GM12865 (cell line): ENCODE measurements around the gene CLEC1A.

Experiments used
- DNase-seq: peaks from one replicate; pipeline ENCODE4 v3.0.0; 2010; ENCODE audit warnings: low read depth
- H3K4me3 ChIP-seq: 2 replicates; pipeline ENCODE4 v1.5.1; 2011; ENCODE audit warnings: mild to moderate bottlenecking, low read depth, low read length, control low read depth
- CTCF ChIP-seq: IDR thresholded peaks from 2 replicates; pipeline ENCODE4 v1.5.1; 2011; ENCODE audit warnings: low read length, control low read depth, low read depth, inconsistent platforms; ENCODE audit not compliant: insufficient read depth; ENCODE audit errors: missing control alignments

Gene CLEC1A

GRCh38 chr12:10131111-10131690, 32.4 kb upstream of the CLEC1A start:
- no peak overlapping the region for H3K4me3 ChIP-seq
- DNase-seq, result no peak
- TF ChIP-seq CTCF, result no peak

DNA sequence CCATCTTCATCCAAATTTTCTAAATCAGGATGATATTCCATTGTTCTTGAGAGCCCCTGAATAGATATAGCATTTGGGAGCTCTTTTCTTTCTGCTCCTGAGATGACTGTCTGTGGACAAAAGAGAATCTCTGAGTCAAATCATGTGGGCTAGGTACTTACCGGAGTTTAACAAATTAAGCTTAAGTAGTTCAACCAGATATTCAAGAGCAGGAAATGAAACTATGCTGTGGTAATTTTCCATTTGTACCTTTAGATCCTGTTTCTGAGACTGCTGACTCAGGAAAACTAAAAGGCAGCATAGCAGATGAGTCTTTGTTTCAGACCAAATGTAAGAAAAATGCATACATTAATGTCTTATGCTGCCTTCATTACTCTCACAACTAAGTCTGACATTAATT, 31.3 kb upstream of the CLEC1A start, which contains the start of gene CLEC7A:
CLEC7A (minus strand) TSS at position 158 of the 400 bp plus-strand sequence; CDS start at position 41, 117 bp downstream.
- no peak for TF ChIP-seq CTCF
- peak; percentile 70 for DNase-seq
- H3K4me3 ChIP-seq, result no peak within 1 kb of the TSS

DNA sequence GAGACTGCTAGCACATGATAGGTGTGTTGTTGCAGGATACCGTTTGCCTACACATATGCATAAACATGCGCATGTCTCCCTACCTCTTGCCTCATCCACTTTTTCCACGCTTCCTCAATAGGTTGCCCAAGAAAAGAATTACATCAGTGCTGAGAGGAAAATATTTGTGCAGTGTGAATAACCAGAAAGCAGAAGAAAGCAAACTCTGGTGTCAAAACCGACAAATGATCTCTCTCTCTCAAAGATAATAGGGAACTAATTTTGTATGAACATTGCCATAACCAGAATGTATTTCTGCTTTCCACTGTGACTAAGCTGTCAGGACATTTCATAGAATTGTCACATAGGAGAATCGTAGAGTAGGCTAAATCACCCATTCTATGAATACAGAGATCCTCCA, 29.9 kb upstream of the CLEC1A start:
- no peak for TF ChIP-seq CTCF
- DNase-seq, result no peak
- no peak overlapping the region for H3K4me3 ChIP-seq

DNA sequence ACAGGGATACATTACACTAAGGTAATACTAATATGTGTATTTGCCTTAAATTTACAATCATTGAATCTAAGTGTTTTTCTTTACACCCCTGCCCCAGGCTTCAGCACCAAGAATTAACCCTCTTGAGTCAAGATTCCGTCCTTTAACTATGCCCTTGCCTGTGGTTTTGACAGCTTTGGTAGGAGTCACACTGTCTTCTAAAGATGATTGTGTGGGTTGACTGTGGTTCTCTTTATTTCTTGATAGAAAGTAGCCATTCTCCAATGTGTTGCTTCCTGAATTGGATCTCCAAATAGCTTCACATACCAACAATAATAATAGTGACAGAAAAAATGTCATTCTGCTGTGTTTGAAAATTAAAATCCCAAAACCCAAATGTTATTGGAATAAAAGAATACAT, 27.6 kb upstream of the CLEC1A start:
- DNase-seq, result no peak
- no peak for TF ChIP-seq CTCF
- no peak overlapping the region for H3K4me3 ChIP-seq

GRCh38 chr12:10122689-10123088, 23.9 kb upstream of the CLEC1A start:
- DNase-seq, result no peak
- no peak for TF ChIP-seq CTCF
- H3K4me3 ChIP-seq, result no peak overlapping the region

- no peak for DNase-seq
- no peak overlapping the region for H3K4me3 ChIP-seq
- TF ChIP-seq CTCF, result no peak
These were observed 22.5 kb upstream of the CLEC1A start for GRCh38 chr12:10121278-10121677.

DNA sequence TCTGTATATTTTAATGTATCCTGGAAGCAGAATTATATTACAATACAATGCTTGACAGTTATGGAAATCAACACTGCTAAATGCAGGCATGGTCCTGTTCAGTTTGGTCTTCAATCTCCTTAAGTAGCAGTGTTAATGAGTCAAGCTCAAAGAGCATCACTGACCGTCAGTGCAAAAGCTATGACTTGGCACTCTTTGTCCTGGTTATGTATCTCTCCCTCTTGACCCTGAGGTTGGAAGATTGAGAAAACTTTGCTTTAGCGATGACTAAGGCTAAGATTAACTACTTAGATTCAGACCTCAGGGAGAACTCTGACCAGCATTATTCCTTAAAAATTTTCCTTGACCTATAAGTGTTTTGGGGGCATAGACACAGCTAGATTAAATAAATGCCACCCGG, 20.3 kb upstream of the CLEC1A start:
- no peak for TF ChIP-seq CTCF
- no peak for DNase-seq
- H3K4me3 ChIP-seq, result no peak overlapping the region
